Activated T-cell treated with anti-CD3 and anti-CD28 coated beads, Interleukin-2, amount 50 U/mL, for 4 hours (primary cell): ENCODE data around the gene NDRG4. TPM values are rescaled to one million over a fixed set of nuclear protein-coding genes. Genes with fewer than 3 reads are reported as not detected.

Source experiments
- ATAC-seq, 2 donors: fragments of 200-7000 bp; cut with Tn5 transposase; one replicate each; pipeline ENCODE4 v1.10.0; 2021
- DNase-seq: peaks from one replicate; pipeline ENCODE4 v3.0.0-alpha.2; 2020
- H3K27me3 Mint-ChIP-seq: one replicate; pipeline ENCODE4 v1.8.0; 2021; ENCODE audit warnings: low read depth, mixed read lengths
- H3K36me3 Mint-ChIP-seq: one replicate; pipeline ENCODE4 v1.8.0; 2022; ENCODE audit warnings: mixed read lengths; ENCODE audit not compliant: insufficient read depth
- H3K4me1 Mint-ChIP-seq: one replicate; pipeline ENCODE4 v1.8.0; 2021; ENCODE audit warnings: low read depth, mixed read lengths
- H3K4me3 Mint-ChIP-seq: one replicate; pipeline ENCODE4 v1.8.0; 2021; ENCODE audit warnings: mild to moderate bottlenecking, moderate library complexity, mixed read lengths
- H3K9me3 Mint-ChIP-seq: one replicate; pipeline ENCODE4 v1.8.0; 2021; ENCODE audit warnings: mixed read lengths
- total RNA-seq, 3 donors: library from RNA; stranded (reverse); gene quantifications; one replicate each; pipeline ENCODE4 v1.2.1, GENCODE V29; 2021

The NDRG4 gene
- total RNA-seq, 3 donors from 2014 or later: 0.54 to 0.91 (median 0.84) TPM

- no peak for DNase-seq
- no peaks in the 10 kb centered on the region for H3K36me3 Mint-ChIP-seq
- no peak overlapping the region for H3K4me3 Mint-ChIP-seq
- no peak for ATAC-seq
- H3K9me3 Mint-ChIP-seq: no peaks in the 10 kb centered on the region
- H3K27me3 Mint-ChIP-seq: peaks cover 6% of the 10 kb centered on the region
- H3K4me1 Mint-ChIP-seq: no peaks in the 10 kb centered on the region
Observed at GRCh38 chr16:58495521-58496331, 4.2 kb upstream of the NDRG4 start.

DNA sequence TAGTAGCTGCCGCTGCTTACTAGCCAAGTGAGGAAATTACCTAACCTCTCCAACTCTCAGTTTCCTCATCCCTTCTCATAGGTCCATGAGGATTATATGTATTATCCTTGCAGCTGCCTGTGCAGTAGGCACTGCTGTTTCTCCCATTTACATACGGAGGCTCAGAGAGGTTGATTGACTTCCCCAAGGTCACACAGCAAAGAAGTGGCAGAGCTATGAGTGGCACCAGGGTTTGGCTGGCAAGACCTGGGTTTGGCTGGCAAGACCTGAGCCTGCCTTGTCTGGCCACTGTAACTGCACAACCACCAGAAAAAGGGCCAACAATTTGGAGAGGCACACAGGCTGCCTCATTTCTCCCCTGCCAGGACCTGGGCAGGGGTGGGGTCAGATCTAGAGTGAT is 2.5 kb upstream of the NDRG4 start:
- no peaks in the 10 kb centered on the region for H3K9me3 Mint-ChIP-seq
- H3K27me3 Mint-ChIP-seq: peaks cover 9% of the 10 kb centered on the region
- no peak overlapping the region for H3K4me3 Mint-ChIP-seq
- no peak for DNase-seq
- no peak for ATAC-seq
- no peaks in the 10 kb centered on the region for H3K36me3 Mint-ChIP-seq
- H3K4me1 Mint-ChIP-seq: peaks cover 5% of the 10 kb centered on the region

DNA sequence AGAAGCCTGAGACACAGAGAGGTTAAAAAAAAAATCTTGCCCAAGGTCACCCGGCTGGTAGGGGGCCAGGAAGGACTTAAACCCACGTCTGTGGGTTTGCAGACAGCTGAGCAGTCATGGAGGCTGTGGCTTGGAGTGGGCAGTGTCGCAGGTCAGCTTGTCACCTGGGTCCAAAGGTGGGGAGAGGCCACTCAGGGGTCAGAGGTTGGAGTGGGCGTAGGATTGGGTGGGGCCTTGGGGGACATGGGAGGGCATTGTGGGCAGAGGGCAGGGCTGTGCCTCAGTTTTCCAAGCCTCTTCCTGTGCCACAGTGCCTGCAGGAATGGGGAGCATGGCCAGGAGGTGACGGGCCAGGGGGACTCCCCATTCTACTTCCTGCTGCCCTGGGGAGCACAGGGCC is 2.0 kb upstream of the NDRG4 start:
- Mint-ChIP-seq H3K4me1 (peaks cover 5% of the 10 kb centered on the region), H3K4me3 (no peak overlapping the region)
- ATAC-seq: no peak

DNA sequence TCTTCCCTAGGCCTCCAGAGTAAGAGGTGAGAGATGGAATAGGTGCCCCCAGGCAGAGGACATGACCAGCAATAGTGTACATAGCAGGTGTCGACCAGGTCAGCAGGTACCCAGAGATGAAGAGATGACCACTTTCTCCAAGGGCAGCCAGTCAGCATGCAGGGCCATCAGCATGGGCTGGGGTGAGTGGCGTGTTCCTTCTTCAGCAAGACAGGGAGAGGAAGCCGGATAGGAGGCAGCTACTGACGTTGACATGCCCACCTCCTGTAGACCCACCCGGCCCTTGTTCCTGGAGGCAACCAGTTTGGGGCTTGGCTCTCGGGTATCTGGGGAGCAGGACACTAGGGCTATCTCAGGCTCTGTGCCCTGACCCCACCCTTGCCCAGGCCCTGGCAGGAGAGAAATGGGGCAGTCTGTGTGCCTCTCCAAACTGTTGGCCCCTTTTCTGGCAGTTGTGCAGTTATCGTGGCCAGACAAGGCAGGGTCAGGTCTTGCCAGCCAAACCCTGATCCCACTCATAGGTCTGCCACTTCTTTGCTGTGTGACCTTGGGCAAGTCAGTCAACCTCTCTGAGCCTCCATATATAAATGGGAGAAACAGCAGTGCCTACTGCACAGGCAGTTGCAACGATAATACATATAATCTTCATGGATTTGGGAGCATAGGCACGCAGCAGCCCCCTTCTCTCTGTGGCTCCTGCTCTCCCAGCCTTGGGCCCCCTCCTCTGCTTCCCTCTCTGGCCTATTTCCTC is 1.4 kb upstream of the NDRG4 start:
- Mint-ChIP-seq H3K9me3 (no peaks in the 10 kb centered on the region), H3K4me1 (peaks cover 5% of the 10 kb centered on the region), H3K27me3 (peaks cover 12% of the 10 kb centered on the region), H3K4me3 (no peak overlapping the region), H3K36me3 (no peaks in the 10 kb centered on the region)
- ATAC-seq: no peak
- no peak for DNase-seq

More for the DNA sequence above, 2.0 kb upstream of the NDRG4 start:
- no peaks in the 10 kb centered on the region for H3K36me3 Mint-ChIP-seq
- no peaks in the 10 kb centered on the region for H3K9me3 Mint-ChIP-seq
- peaks cover 11% of the 10 kb centered on the region for H3K27me3 Mint-ChIP-seq
- DNase-seq: no peak

DNA sequence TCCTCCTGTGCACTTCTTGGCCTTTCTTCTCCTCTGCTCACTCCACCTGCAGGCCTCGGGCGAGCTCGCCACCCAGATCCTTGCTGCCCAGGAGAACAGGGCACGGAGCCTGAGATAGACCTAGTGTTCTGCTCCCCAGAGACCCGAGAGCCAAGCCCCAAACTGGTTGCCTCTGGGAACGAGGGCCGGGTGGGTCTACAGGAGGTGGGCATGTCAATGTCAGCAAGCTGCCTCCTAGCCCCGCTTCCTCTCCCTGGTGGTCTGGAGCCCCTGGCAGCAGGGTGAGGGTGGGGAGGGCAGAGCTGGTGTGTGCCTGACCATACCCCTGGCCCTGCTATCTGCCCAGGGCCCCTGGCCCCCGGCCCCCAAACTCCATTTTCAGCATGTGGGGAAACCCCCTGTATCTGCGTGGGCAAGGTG is 841 bp upstream of the NDRG4 start:
- no peaks in the 10 kb centered on the region for H3K9me3 Mint-ChIP-seq
- H3K4me1 Mint-ChIP-seq: peaks cover 5% of the 10 kb centered on the region
- DNase-seq: no peak
- H3K27me3 Mint-ChIP-seq: peaks cover 12% of the 10 kb centered on the region
- H3K4me3 Mint-ChIP-seq: no peak overlapping the region
- no peak for ATAC-seq
- no peaks in the 10 kb centered on the region for H3K36me3 Mint-ChIP-seq

GRCh38 chr16:58500430-58501241 is 693 bp downstream of the NDRG4 start:
- no peaks in the 10 kb centered on the region for H3K36me3 Mint-ChIP-seq
- peak; percentile 44 to 52 for ATAC-seq
- no peaks in the 10 kb centered on the region for H3K9me3 Mint-ChIP-seq
- H3K27me3 Mint-ChIP-seq: peaks cover 9% of the 10 kb centered on the region
- peaks cover 5% of the 10 kb centered on the region for H3K4me1 Mint-ChIP-seq
- no peak for DNase-seq
- peak overlapping the region; percentile 73 for H3K4me3 Mint-ChIP-seq

DNA sequence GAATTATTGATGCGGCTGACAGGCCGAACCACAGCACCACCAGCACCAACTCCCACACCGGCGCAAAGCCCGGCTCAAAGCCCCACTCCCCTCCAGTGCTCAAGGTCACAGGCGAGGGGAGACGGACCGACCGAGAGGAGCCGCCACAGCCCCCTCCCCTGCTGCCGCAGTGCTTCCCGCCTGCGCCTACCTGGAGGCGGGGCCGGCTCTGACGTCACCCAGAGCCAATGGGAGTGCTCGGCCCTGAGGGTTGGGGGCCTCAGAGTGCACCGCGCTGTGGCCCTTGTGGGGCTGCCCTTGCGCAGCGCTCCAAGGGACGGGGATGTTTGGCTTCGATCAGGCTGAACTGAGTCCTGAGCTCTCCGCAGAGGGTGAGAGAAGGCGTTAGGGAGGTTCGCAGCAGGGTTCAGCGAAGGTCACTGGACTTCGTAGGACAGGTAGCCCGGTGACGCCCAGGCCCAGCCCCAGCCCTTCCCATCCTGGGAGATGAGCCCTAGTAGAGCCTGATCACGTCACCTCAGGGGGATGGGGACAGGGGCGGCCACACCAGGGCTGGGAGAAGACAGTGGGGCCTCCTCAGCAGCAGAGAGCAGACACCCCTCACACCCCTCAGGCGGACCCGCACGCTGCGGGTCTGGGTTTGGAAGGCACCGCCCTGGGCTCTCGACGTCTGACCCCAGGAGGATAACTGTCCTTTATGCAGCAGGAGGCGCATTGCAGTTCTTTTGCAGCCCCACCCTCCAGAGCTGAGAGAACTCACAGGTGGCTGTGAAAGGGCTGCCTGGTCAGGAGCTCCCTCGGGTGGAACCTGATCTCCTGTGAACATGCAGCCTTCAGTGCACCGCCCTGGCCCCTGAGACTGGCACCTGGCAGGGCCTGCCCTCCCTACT is 1.5 kb downstream of the NDRG4 start:
- no peaks in the 10 kb centered on the region for H3K9me3 Mint-ChIP-seq
- peaks cover 9% of the 10 kb centered on the region for H3K27me3 Mint-ChIP-seq
- peaks cover 5% of the 10 kb centered on the region for H3K4me1 Mint-ChIP-seq
- ATAC-seq (peak; percentile 49 to 58), DNase-seq (peak; percentile 47)
- H3K4me3 Mint-ChIP-seq: peak overlapping the region; percentile 73
- no peaks in the 10 kb centered on the region for H3K36me3 Mint-ChIP-seq

DNA sequence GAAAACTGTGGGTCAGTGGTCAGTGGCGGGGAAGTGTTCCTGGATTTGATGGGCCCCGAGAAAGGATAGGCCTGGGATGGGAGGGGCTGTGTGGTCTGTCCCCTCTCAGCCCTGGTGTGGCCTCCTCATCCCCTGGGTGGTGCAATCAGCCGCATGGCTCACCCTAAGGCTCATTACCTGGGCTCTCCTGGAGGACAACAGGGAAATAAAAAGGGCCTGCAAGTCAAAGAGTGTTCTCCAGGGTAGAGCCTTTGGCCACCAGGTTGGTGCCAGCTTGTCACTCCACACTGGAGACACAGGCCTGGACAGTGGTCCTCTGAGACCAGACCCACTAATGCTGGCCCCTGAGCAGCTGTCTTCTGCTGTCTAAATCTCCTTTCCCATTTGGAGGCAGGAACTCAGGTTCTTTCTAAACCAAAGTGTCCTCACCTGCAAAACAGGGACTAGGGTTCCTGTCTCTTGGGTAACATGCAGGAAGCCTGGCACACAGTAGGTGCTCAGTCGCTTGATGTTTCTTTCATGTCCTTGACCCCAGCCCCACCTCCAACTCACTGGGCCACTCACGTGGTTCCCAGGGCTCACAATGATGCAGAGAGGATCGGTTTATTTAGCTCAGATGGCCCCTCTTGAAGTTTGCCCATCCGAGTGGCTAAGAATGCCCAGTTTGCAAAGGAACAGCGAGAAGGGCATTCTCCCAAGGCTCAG is 2.4 kb downstream of the NDRG4 start:
- Mint-ChIP-seq H3K4me3 (no peak overlapping the region), H3K36me3 (no peaks in the 10 kb centered on the region), H3K4me1 (peaks cover 5% of the 10 kb centered on the region), H3K27me3 (peaks cover 9% of the 10 kb centered on the region), H3K9me3 (no peaks in the 10 kb centered on the region)
- ATAC-seq (no peak), DNase-seq (no peak)

DNA sequence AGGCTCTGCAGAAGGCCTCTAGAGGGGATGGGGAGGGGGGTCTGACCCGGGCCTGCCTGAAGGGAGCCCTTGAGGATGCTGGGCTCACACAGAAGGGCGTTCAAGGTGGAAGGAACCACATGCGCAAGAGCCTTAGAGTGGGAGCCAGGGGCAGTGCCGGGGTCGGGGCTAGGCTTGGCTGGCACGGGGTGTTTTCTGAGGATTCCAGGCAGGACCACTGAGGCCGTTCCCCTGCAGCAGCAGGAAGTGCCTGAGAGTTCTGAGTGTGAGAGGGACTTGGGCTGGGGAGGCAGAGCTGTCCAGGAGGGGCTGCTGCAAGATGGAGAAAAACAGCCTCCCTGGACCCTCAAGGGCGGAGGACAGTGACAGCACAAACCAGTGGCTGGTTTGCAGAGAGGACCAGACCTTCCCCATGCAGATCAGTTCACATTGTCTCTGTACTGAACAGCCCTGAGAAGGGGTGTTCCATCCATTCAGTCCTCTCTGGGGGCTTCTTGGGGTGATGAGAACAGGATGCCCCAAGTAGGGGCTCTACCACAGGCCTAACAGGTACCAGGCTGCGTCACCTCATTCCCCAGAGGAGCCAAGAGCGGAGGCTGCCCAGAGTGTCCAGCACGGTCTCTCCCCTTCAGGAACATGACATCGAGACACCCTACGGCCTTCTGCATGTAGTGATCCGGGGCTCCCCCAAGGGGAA is 3.4 kb downstream of the NDRG4 start:
- Mint-ChIP-seq H3K4me1 (peaks cover 5% of the 10 kb centered on the region), H3K9me3 (no peaks in the 10 kb centered on the region)

GRCh38 chr16:58503863-58504688 is 4.1 kb downstream of the NDRG4 start:
- no peak overlapping the region for H3K4me3 Mint-ChIP-seq
- H3K27me3 Mint-ChIP-seq: peaks cover 9% of the 10 kb centered on the region
- DNase-seq (no peak), ATAC-seq (no peak)
- H3K9me3 Mint-ChIP-seq: no peaks in the 10 kb centered on the region
- peaks cover 5% of the 10 kb centered on the region for H3K4me1 Mint-ChIP-seq
- no peaks in the 10 kb centered on the region for H3K36me3 Mint-ChIP-seq

More for the DNA sequence above, 3.4 kb downstream of the NDRG4 start:
- ATAC-seq (no peak), DNase-seq (no peak)
- peaks cover 9% of the 10 kb centered on the region for H3K27me3 Mint-ChIP-seq
- no peaks in the 10 kb centered on the region for H3K36me3 Mint-ChIP-seq
- no peak overlapping the region for H3K4me3 Mint-ChIP-seq

DNA sequence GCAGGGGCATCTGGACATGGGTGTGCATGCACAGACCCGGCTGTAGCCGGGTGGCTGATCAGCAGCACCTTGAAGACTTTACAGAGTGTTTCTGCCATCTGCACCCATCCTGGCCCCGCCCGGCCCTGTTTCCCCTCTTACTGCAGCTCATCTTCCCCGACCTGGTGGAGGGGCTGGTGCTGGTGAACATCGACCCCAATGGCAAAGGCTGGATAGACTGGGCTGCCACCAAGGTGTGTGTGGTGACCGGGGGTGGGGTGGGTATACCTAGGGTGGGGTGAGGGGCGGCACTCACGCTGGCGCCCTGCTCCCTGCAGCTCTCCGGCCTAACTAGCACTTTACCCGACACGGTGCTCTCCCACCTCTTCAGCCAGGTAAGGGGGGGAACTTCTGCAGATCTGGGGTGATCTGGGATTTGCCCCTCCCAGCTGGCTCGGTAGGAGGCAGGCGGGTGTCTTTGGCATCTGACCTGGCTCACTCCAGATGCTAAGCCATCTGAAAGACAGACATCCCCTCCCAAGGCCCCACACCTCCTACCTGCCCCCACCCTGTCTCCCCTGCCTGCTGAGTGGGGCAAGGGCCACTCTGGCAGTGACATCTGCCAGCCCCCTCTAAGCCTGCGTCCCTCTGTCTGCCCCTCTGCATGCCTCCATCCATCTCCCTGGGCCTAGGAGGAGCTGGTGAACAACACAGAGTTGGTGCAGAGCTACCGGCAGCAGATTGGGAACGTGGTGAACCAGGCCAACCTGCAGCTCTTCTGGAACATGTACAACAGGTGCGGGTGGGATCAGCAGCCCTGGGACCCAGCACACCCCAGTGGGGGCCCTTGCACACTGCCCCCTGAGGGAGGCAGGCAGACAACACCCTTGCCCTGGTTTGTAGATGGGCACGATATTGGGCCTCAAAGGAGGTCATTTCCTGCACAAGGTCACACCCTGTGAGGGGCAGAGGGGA is 6.6 kb downstream of the NDRG4 start:
- Mint-ChIP-seq H3K4me3 (no peak overlapping the region), H3K9me3 (no peaks in the 10 kb centered on the region), H3K36me3 (no peaks in the 10 kb centered on the region), H3K4me1 (peaks cover 2% of the 10 kb centered on the region), H3K27me3 (peaks cover 6% of the 10 kb centered on the region)
- DNase-seq (no peak), ATAC-seq (no peak)
